Right atrium auricular region (tissue), 2 donors: ENCODE results near the gene HCLS1. TPM values are rescaled to one million over a fixed set of nuclear protein-coding genes. Genes with fewer than 3 reads are reported as not detected.

Experiments used
- DNase-seq: peaks from one replicate; pipeline ENCODE4 v3.0.0-alpha.2; 2019; ENCODE audit warnings: low spot score
- H3K27ac ChIP-seq, 2 donors: fragments of 200-600 bp; sonication (generic); 1 replicate in 1 of 2; 2 replicates in 1 of 2; pipeline ENCODE4 v1.5.1; 2016 to 2019
- H3K27me3 ChIP-seq, 2 donors: fragments of 200-600 bp; sonication (generic); one replicate each; pipeline versions ENCODE4 v1.5.1 to v1.6.0; 2017 to 2019
- H3K36me3 ChIP-seq: fragments of 200-600 bp; sonication (generic); one replicate; pipeline ENCODE4 v1.5.1; 2016
- H3K4me1 ChIP-seq, 2 donors: fragments of 200-600 bp; sonication (generic); one replicate each; pipeline versions ENCODE4 v1.5.1 to v1.6.0; 2017 to 2019
- H3K4me3 ChIP-seq, 2 donors: fragments of 200-600 bp; sonication (generic); 1 replicate in 1 of 2; 2 replicates in 1 of 2; pipeline ENCODE4 v1.5.1; 2017 to 2019; ENCODE audit warnings: mild to moderate bottlenecking in 1 of 2, moderate library complexity in 1 of 2
- H3K9me3 ChIP-seq, 2 donors: fragments of 200-600 bp; sonication (generic); one replicate each; pipeline ENCODE4 v1.5.1; 2019
- CTCF ChIP-seq, 2 donors: fragments of 200-600 bp; sonication (generic); IDR thresholded peaks; one replicate each; pipeline ENCODE4 v1.5.1; 2019; ENCODE audit warnings: antibody characterized with exemption in 2 of 2
- total RNA-seq, 2 donors: library from RNA; depleted of rRNA; stranded (reverse); fragments of >200 nt; gene quantifications; one replicate each; pipeline ENCODE4 v1.1.0, GENCODE V29; 2016

HCLS1 gene
- total RNA-seq, 2 donors from 2014 or later = 9.6 to 26.1 TPM

DNA sequence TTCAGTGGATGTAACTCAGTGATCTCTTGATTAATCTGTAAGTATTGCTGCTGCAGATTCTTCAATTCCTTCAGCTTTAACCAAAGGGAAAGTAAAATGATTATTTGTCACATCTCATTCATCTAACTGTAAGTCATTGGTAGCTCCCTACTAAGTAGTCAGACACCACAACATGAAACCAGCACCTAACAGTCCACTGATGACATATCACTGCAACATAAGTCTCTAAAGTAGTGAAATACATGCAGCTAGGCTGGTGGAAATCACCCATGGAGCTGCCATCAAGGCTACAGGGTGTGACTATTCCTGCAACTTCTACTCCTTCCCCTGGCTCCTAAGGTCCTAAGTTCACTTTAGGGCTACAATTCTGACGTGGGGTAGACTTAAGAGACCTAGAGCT, 21.1 kb upstream of the HCLS1 start:
- DNase-seq = no peak
- Histone ChIP-seq H3K27me3 (no peaks in the 10 kb centered on the region), H3K4me3 (no peak overlapping the region), H3K9me3 (peaks cover 0 to 7% of the 10 kb centered on the region in 2 donors), H3K36me3 (peaks cover 44% of the 10 kb centered on the region), H3K4me1 (no peaks in the 10 kb centered on the region), H3K27ac (no peak overlapping the region)
- TF ChIP-seq CTCF (IDR thresholded peaks at IDR 0.05) = no peak

DNA sequence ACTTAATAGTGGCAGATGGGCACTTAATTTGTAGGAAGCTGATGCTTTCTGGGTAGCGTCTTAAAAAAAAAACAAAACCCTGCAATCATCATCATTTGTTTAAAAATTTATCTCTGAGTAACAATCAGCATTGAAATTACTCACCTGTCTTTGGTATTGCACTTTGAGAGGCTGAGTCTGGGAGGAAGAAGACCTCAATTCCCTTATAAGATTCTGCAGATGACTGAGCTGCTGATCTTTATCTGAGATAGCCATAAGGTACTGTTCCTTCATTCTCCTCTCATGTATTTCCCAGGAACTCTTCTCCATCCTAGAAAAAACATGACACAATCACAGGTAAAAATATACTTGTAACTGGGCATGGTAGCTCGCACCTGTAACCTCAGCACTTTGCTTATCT, 16.4 kb upstream of the HCLS1 start:
- no peak for DNase-seq
- Histone ChIP-seq H3K36me3 (peaks cover 76% of the 10 kb centered on the region), H3K9me3 (no peaks in the 10 kb centered on the region), H3K27ac (no peak overlapping the region), H3K4me1 (no peaks in the 10 kb centered on the region), H3K27me3 (no peaks in the 10 kb centered on the region), H3K4me3 (no peak overlapping the region)
- TF ChIP-seq CTCF (IDR thresholded peaks at IDR 0.05) = no peak

GRCh38 chr3:121670676-121671075, 10.0 kb upstream of the HCLS1 start:
- Histone ChIP-seq H3K36me3 (peaks cover 71% of the 10 kb centered on the region), H3K27me3 (no peaks in the 10 kb centered on the region), H3K9me3 (no peaks in the 10 kb centered on the region), H3K27ac (no peak overlapping the region), H3K4me1 (peaks cover 0 to 7% of the 10 kb centered on the region in 2 donors), H3K4me3 (no peak overlapping the region)
- TF ChIP-seq CTCF (IDR thresholded peaks at IDR 0.05) = no peak
- DNase-seq = no peak

DNA sequence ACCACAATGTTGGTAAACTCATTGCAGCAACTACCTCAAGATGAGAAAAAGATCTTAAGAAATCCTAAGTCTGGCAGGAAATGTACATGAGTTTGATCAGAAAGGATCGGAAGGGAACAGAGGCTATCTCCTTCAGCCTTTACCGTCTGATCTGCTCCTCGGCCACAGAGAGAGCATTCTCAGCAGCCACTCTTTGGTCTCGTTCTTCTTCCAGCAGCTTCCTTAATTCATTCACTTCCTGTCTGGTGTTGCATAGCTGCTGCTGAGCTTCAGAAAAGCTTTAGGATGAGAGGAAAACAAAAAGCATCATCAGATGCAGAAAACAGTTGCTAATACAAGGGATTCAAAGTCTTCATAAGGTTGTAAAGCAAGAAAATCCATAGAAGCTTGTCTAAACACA, 6.6 kb upstream of the HCLS1 start:
- DNase-seq = no peak
- Histone ChIP-seq H3K4me3 (no peak overlapping the region), H3K9me3 (no peaks in the 10 kb centered on the region), H3K4me1 (peaks cover 0 to 17% of the 10 kb centered on the region in 2 donors), H3K27me3 (no peaks in the 10 kb centered on the region), H3K36me3 (peaks cover 68% of the 10 kb centered on the region), H3K27ac (peak overlapping the region in 1 of 2 donors; percentile 6)
- no peak for TF ChIP-seq CTCF (IDR thresholded peaks at IDR 0.05)

DNA sequence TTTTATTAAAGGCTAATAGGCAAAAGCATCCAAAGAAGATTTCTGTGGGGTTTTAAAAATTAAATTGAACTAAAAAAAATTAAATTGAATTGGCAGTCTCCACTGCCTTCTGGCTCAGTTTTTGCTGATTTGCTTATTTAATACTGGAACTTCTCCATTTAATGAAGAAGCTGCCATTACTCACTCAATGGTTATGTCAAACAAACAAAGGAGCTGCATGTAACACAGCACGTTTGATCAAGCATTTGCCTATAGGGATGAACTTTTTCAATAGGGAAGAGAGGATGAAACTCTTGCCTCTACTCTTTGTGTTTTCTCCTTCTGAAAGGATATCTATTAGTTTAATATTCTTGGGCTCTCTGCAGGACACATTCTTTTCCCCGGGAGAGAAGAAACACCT, 4.8 kb upstream of the HCLS1 start:
- Histone ChIP-seq H3K4me3 (no peak overlapping the region), H3K36me3 (peaks cover 65% of the 10 kb centered on the region), H3K27me3 (no peaks in the 10 kb centered on the region), H3K9me3 (no peaks in the 10 kb centered on the region), H3K27ac (no peak overlapping the region), H3K4me1 (peaks cover 0 to 14% of the 10 kb centered on the region in 2 donors)
- DNase-seq = no peak
- TF ChIP-seq CTCF (IDR thresholded peaks at IDR 0.05) = no peak

- Histone ChIP-seq H3K36me3 (peaks cover 48% of the 10 kb centered on the region), H3K27ac (peak overlapping the region; percentile 39 to 76), H3K27me3 (no peaks in the 10 kb centered on the region), H3K9me3 (no peaks in the 10 kb centered on the region), H3K4me1 (peaks cover 0 to 28% of the 10 kb centered on the region in 2 donors), H3K4me3 (no peak overlapping the region)
- DNase-seq = no peak
- TF ChIP-seq CTCF (IDR thresholded peaks at IDR 0.05) = no peak
Observed at GRCh38 chr3:121663171-121663847, 2.6 kb upstream of the HCLS1 start.
